DND-41 (cell line): ENCODE measurements around the gene PLEKHA5.

Source experiments
- ATAC-seq: fragments of 200-7000 bp; cut with Tn5 transposase; 3 replicates; pipeline ENCODE4 v1.9.1; 2021; ENCODE audit warnings: low read depth; ENCODE audit not compliant: insufficient read depth
- DNase-seq: peaks from one replicate; pipeline ENCODE4 v3.0.0-alpha.2; 2020
- H2AFZ ChIP-seq: 2 replicates; pipeline ENCODE4 v1.6.0; 2012; ENCODE audit warnings: low read depth, low read length
- H3K27ac ChIP-seq: 2 replicates; pipeline ENCODE4 v1.5.1; 2012; ENCODE audit warnings: low read length, inconsistent platforms
- H3K27me3 ChIP-seq: fragments of 200-600 bp; sonication (generic); 2 replicates; pipeline ENCODE4 v1.6.0; 2012; ENCODE audit warnings: low read length, mild to moderate bottlenecking, inconsistent platforms; ENCODE audit not compliant: insufficient read depth, poor library complexity
- H3K36me3 ChIP-seq: 2 replicates; pipeline ENCODE4 v1.5.1; 2012; ENCODE audit warnings: low read length, inconsistent platforms; ENCODE audit not compliant: insufficient read depth
- H3K4me1 ChIP-seq: 2 replicates; pipeline ENCODE4 v1.5.1; 2012; ENCODE audit warnings: mild to moderate bottlenecking, low read length; ENCODE audit not compliant: insufficient read depth
- H3K4me2 ChIP-seq: 2 replicates; pipeline ENCODE4 v1.6.0; 2012; ENCODE audit warnings: mild to moderate bottlenecking, moderate library complexity, low read length, inconsistent platforms; ENCODE audit not compliant: insufficient read depth
- H3K4me3 ChIP-seq, 2 experiments: fragments of 200-600 bp in 1 of 2; shearing (Covaris generic) in 1 of 2; 2 replicates each; pipeline ENCODE4 v1.5.1; 2012 to 2016; ENCODE audit warnings: inconsistent platforms in 2 of 2, low read length in 2 of 2, mild to moderate bottlenecking in 2 of 2, low read depth in 1 of 2, moderate library complexity in 1 of 2
- H3K79me2 ChIP-seq: 2 replicates; pipeline ENCODE4 v1.6.0; 2012; ENCODE audit warnings: low read length, inconsistent platforms; ENCODE audit not compliant: insufficient read depth
- H3K9ac ChIP-seq: 2 replicates; pipeline ENCODE4 v1.6.0; 2012; ENCODE audit warnings: low read depth, mild to moderate bottlenecking, inconsistent platforms, low read length, moderate library complexity
- H3K9me3 ChIP-seq: 2 replicates; pipeline ENCODE4 v1.5.1; 2012; ENCODE audit warnings: low read length, moderate library complexity, mild to moderate bottlenecking, inconsistent platforms; ENCODE audit not compliant: insufficient read depth, severe bottlenecking
- H4K20me1 ChIP-seq: 2 replicates; pipeline ENCODE4 v1.6.0; 2012; ENCODE audit warnings: low read length; ENCODE audit not compliant: insufficient read depth
- CTCF ChIP-seq: IDR thresholded peaks from 2 replicates; pipeline ENCODE4 v1.5.1; 2012; ENCODE audit warnings: borderline replicate concordance, low read length, moderate library complexity, mild to moderate bottlenecking; ENCODE audit not compliant: poor library complexity, severe bottlenecking; ENCODE audit errors: extremely low read depth
- EZH2 ChIP-seq: IDR thresholded peaks from 3 replicates; pipeline ENCODE4 v1.6.1; 2012; ENCODE audit warnings: borderline replicate concordance, low read depth, mild to moderate bottlenecking, moderate library complexity, low read length, inconsistent platforms; ENCODE audit not compliant: severe bottlenecking

PLEKHA5 gene

GRCh38 chr12:19260135-19260534, 130.6 kb downstream of the PLEKHA5 start:
- no peak overlapping the region for H2AFZ ChIP-seq
- H3K4me3 ChIP-seq: no peak overlapping the region
- H3K9ac ChIP-seq: no peak overlapping the region
- no peak overlapping the region for H3K4me2 ChIP-seq
- no peaks in the 10 kb centered on the region for H3K4me1 ChIP-seq
- ATAC-seq (no peak), DNase-seq (no peak)
- no peaks in the 10 kb centered on the region for H3K36me3 ChIP-seq
- H3K79me2 ChIP-seq: no peaks in the 10 kb centered on the region
- H3K27ac ChIP-seq: no peak overlapping the region
- no peaks in the 10 kb centered on the region for H3K27me3 ChIP-seq
- H4K20me1 ChIP-seq: no peaks in the 10 kb centered on the region
- TF ChIP-seq EZH2 (no peak), CTCF (no peak)
- H3K9me3 ChIP-seq: no peaks in the 10 kb centered on the region

- Histone ChIP-seq H3K36me3 (no peaks in the 10 kb centered on the region), H3K4me3 (no peak overlapping the region), H3K27me3 (no peaks in the 10 kb centered on the region), H4K20me1 (no peaks in the 10 kb centered on the region), H2AFZ (no peak overlapping the region), H3K4me1 (no peaks in the 10 kb centered on the region), H3K4me2 (no peak overlapping the region), H3K9ac (no peak overlapping the region), H3K79me2 (no peaks in the 10 kb centered on the region), H3K27ac (no peak overlapping the region), H3K9me3 (no peaks in the 10 kb centered on the region)
- DNase-seq (no peak), ATAC-seq (no peak)
- TF ChIP-seq CTCF (no peak), EZH2 (no peak)
Measured at GRCh38 chr12:19261773-19262172, 132.2 kb downstream of the PLEKHA5 start.

- Histone ChIP-seq H3K4me3 (no peak overlapping the region), H2AFZ (no peak overlapping the region), H3K27ac (no peak overlapping the region), H3K27me3 (no peaks in the 10 kb centered on the region), H3K4me1 (no peaks in the 10 kb centered on the region), H3K36me3 (no peaks in the 10 kb centered on the region), H3K9me3 (no peaks in the 10 kb centered on the region), H3K4me2 (no peak overlapping the region), H3K9ac (no peak overlapping the region), H4K20me1 (no peaks in the 10 kb centered on the region), H3K79me2 (no peaks in the 10 kb centered on the region)
- TF ChIP-seq EZH2 (no peak), CTCF (no peak)
- ATAC-seq: no peak
- DNase-seq: no peak
Measured at GRCh38 chr12:19263672-19264071, 134.1 kb downstream of the PLEKHA5 start.
